CD14-positive monocyte (primary cell): ENCODE results near the gene IFNK. TPM values are rescaled to one million over a fixed set of nuclear protein-coding genes. Genes with fewer than 3 reads are reported as not detected.

Source experiments
- DNase-seq, 3 donors: peaks; one replicate each; pipeline ENCODE4 v3.0.0-alpha.2; 2011 to 2022
- H2AFZ ChIP-seq: 2 replicates; pipeline ENCODE4 v1.6.0; 2012; ENCODE audit warnings: mild to moderate bottlenecking, low read depth, low read length, inconsistent platforms; ENCODE audit not compliant: insufficient read depth, poor library complexity, severe bottlenecking
- H3K27ac ChIP-seq, 2 donors: 1 replicate in 1 of 2; 2 replicates in 1 of 2; pipeline ENCODE4 v1.5.1; 2012 to 2013; ENCODE audit warnings: low read length in 2 of 2, control low read depth in 1 of 2, inconsistent platforms in 1 of 2, low read depth in 1 of 2, mild to moderate bottlenecking in 1 of 2
- H3K27me3 ChIP-seq, 2 donors: one replicate each; pipeline versions ENCODE4 v1.6.0 to v1.6.1; 2011 to 2013; ENCODE audit warnings: low read length in 2 of 2; ENCODE audit not compliant: control insufficient read depth in 2 of 2, insufficient read depth in 2 of 2
- H3K36me3 ChIP-seq, 2 donors: replicated peaks in 1 of 2; 1 replicate in 1 of 2; 2 replicates in 1 of 2; pipeline versions ENCODE4 v1.5.1 to v1.6.1; 2012 to 2013; ENCODE audit warnings: low read length in 2 of 2, control low read depth in 1 of 2, inconsistent platforms in 1 of 2, mild to moderate bottlenecking in 1 of 2; ENCODE audit not compliant: insufficient read depth in 2 of 2, control insufficient read depth in 1 of 2
- H3K4me1 ChIP-seq, 2 donors: 1 replicate in 1 of 2; 2 replicates in 1 of 2; pipeline versions ENCODE4 v1.5.1 to v1.6.1; 2012 to 2013; ENCODE audit warnings: low read length in 2 of 2, control low read depth in 1 of 2, inconsistent platforms in 1 of 2, mild to moderate bottlenecking in 1 of 2, moderate library complexity in 1 of 2; ENCODE audit not compliant: insufficient read depth in 2 of 2, control insufficient read depth in 1 of 2
- H3K4me2 ChIP-seq: replicated peaks from 2 replicates; pipeline ENCODE3; 2012; ENCODE audit warnings: low read length, moderate library complexity, mild to moderate bottlenecking; ENCODE audit not compliant: poor library complexity, severe bottlenecking; ENCODE audit errors: extremely low read depth
- H3K4me3 ChIP-seq, 3 experiments: fragments of 200-600 bp in 1 of 3; sonication (generic) in 1 of 3; replicated peaks in 1 of 3; 1 replicate in 2 of 3; 2 replicates in 1 of 3; pipeline ENCODE4 v1.5.1; 2011 to 2013; ENCODE audit warnings: low read length in 3 of 3, mild to moderate bottlenecking in 3 of 3, control low read depth in 2 of 3, low read depth in 2 of 3, inconsistent platforms in 1 of 3, moderate library complexity in 1 of 3
- H3K79me2 ChIP-seq: 2 replicates; pipeline ENCODE4 v1.6.0; 2012; ENCODE audit warnings: mild to moderate bottlenecking, control low read depth, inconsistent platforms, low read length, moderate library complexity; ENCODE audit not compliant: insufficient read depth
- H3K9ac ChIP-seq: 2 replicates; pipeline ENCODE4 v1.6.0; 2017; ENCODE audit warnings: low read length, mild to moderate bottlenecking; ENCODE audit not compliant: insufficient read depth, poor library complexity, severe bottlenecking
- H3K9me3 ChIP-seq, 2 donors: replicated peaks in 1 of 2; 1 replicate in 1 of 2; 2 replicates in 1 of 2; pipeline versions ENCODE4 v1.5.1 to v1.6.1; 2012 to 2013; ENCODE audit warnings: low read length in 2 of 2, control low read depth in 1 of 2; ENCODE audit not compliant: control insufficient read depth in 1 of 2, insufficient read depth in 1 of 2
- H4K20me1 ChIP-seq: 2 replicates; pipeline ENCODE4 v1.6.0; 2012; ENCODE audit warnings: mild to moderate bottlenecking, low read length, control low read depth, moderate library complexity; ENCODE audit not compliant: insufficient read depth
- H3K27ac Mint-ChIP-seq, 7 donors: one replicate each; pipeline ENCODE4 v1.8.0; 2020; ENCODE audit warnings: mild to moderate bottlenecking in 7 of 7, mixed read lengths in 7 of 7, moderate library complexity in 6 of 7, inconsistent platforms in 2 of 7
- H3K27me3 Mint-ChIP-seq, 3 donors: one replicate each; pipeline ENCODE4 v1.8.0; 2021 to 2022; ENCODE audit warnings: low read depth in 3 of 3, mild to moderate bottlenecking in 3 of 3, mixed read lengths in 3 of 3, moderate library complexity in 3 of 3, inconsistent platforms in 1 of 3
- H3K36me3 Mint-ChIP-seq, 2 donors: one replicate each; pipeline ENCODE4 v1.8.0; 2020; ENCODE audit warnings: mixed read lengths in 2 of 2, inconsistent platforms in 1 of 2, mild to moderate bottlenecking in 1 of 2
- H3K4me1 Mint-ChIP-seq: one replicate; pipeline ENCODE4 v1.8.0; 2020; ENCODE audit warnings: mild to moderate bottlenecking, mixed read lengths
- H3K4me3 Mint-ChIP-seq, 2 donors: one replicate each; pipeline ENCODE4 v1.8.0; 2020; ENCODE audit warnings: mild to moderate bottlenecking in 2 of 2, mixed read lengths in 2 of 2, moderate library complexity in 1 of 2
- H3K9me3 Mint-ChIP-seq, 7 donors: one replicate each; pipeline ENCODE4 v1.8.0; 2020 to 2022; ENCODE audit warnings: mixed read lengths in 7 of 7, mild to moderate bottlenecking in 6 of 7, moderate library complexity in 6 of 7, inconsistent platforms in 2 of 7
- CTCF ChIP-seq: fragments of 200-600 bp; IDR thresholded peaks from one replicate; pipeline ENCODE4 v1.8.0; 2022; ENCODE audit warnings: antibody characterized with exemption, mild to moderate bottlenecking
- WGBS: methylation state at CpG from one replicate; pipeline ENCODE4 v1.1.5; 2013; ENCODE audit warnings: missing lambda C conversion rate; ENCODE audit not compliant: insufficient coverage; 5-methylcytosine and 5-hydroxymethylcytosine counted together
- intact Hi-C, 2 donors: fragments of 100-400 bp; cut with micrococcal nuclease; formaldehyde crosslinking; loops; one replicate each; pipeline versions ENCODE4 v1.15.0 to v1.15.1; 2023
- polyA plus RNA-seq, 3 donors: library from polyadenylated mRNA; depleted of rRNA in 1 of 3; unstranded in 2 of 3; stranded (reverse) in 1 of 3; fragments of 300-500 nt in 2 of 3; fragments of >200 nt in 1 of 3; fragmentation: Illumina TruSeq in 2 of 3; gene quantifications; 1 replicate in 2 of 3; 2 replicates in 1 of 3; pipeline ENCODE4 v1.2.3, GENCODE V29; 2012 to 2021

IFNK gene
- polyA plus RNA-seq, 3 donors = not detected

DNA sequence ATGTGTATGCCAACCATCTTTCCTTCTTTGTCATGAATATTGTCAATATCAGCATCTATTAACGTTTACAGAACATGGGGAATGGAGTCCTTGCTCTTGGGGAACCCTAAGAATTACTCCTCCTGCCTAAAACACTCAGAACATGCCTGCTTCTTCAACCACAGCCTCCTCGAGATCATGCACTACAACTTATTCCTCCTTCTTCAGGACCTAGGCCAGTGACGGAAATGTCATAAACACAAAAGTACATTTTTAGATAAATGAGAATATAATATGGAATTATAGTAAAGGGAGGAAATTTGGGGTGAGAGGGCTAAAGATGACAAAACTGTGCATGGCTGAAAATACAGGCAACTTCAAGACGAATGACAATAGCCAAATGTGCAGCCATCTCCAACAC lies 3.1 kb upstream of the IFNK start:
- no peaks in the 10 kb centered on the region for H3K9me3 Mint-ChIP-seq
- no peaks in the 10 kb centered on the region for H3K4me1 Mint-ChIP-seq
- no peaks in the 10 kb centered on the region for H3K9me3 ChIP-seq
- H3K9ac ChIP-seq = no peak overlapping the region
- H3K27ac ChIP-seq = no peak overlapping the region
- peaks cover 51% of the 10 kb centered on the region for H4K20me1 ChIP-seq
- no peaks in the 10 kb centered on the region for H3K79me2 ChIP-seq
- H3K4me1 ChIP-seq = no peaks in the 10 kb centered on the region
- peaks cover 64 to 76% of the 10 kb centered on the region in 2 donors for H3K36me3 Mint-ChIP-seq
- H3K27ac Mint-ChIP-seq = peak overlapping the region in 1 of 7 donors; percentile 43
- DNase-seq = no peak
- H3K4me3 Mint-ChIP-seq = no peak overlapping the region
- TF ChIP-seq CTCF = no peak
- no peaks in the 10 kb centered on the region for H3K27me3 ChIP-seq
- H3K4me3 ChIP-seq = no peak overlapping the region
- no peak overlapping the region for H2AFZ ChIP-seq
- peaks cover 0 to 4% (median 1%) of the 10 kb centered on the region in 3 donors for H3K27me3 Mint-ChIP-seq
- WGBS = no CpG with 5 or more reads among the region's 4 CpGs
- intact Hi-C loops = loop anchor here in 1 of 2 donors (10.0 kb wide), 1 partner anchor 56 kb away; no protein-coding TSS in a partner anchor
- peaks cover 3 to 79% of the 10 kb centered on the region in 2 donors for H3K36me3 ChIP-seq
- no peak overlapping the region for H3K4me2 ChIP-seq

DNA sequence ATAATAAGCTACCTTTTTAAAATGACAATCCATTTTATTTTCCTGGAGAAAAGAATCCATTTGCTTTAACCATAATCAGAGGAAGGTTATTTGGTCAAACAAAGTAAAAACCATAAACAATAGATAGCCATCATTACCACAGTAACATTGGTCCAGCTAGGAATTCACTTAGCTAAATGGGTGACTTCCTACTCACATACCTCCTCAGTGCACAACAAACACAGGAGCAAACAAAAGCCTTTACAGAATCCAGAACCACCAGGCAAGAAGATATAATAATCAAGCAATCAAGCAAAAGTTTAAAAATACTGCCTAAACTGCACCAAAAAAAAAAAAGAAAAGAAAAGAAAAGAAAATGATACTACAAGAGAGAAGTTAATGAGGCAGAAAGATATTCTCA lies 949 bp upstream of the IFNK start:
- Mint-ChIP-seq H3K4me1 (peaks cover 7% of the 10 kb centered on the region), H3K4me3 (no peak overlapping the region), H3K27me3 (peaks cover 8 to 14% (median 12%) of the 10 kb centered on the region in 3 donors), H3K36me3 (peaks cover 68 to 76% of the 10 kb centered on the region in 2 donors), H3K9me3 (no peaks in the 10 kb centered on the region), H3K27ac (no peak overlapping the region)
- Histone ChIP-seq H3K79me2 (no peaks in the 10 kb centered on the region), H3K27me3 (peaks cover 0 to 8% of the 10 kb centered on the region in 2 donors), H3K36me3 (peaks cover 0 to 66% of the 10 kb centered on the region in 2 donors), H3K9me3 (no peaks in the 10 kb centered on the region), H4K20me1 (peaks cover 54% of the 10 kb centered on the region), H3K9ac (no peak overlapping the region), H3K27ac (no peak overlapping the region), H3K4me3 (no peak overlapping the region), H3K4me2 (no peak overlapping the region), H2AFZ (no peak overlapping the region), H3K4me1 (peaks cover 7 to 9% of the 10 kb centered on the region in 2 donors)
- no peak for DNase-seq
- intact Hi-C loops = loop anchor here in 1 of 2 donors (10.0 kb wide), 1 partner anchor 58 kb away; no protein-coding TSS in a partner anchor
- no peak for TF ChIP-seq CTCF
